HL-60 (cell line): Measurements from ENCODE around the gene TPH2.

Experiments
- GABPA ChIP-seq: IDR thresholded peaks from 2 replicates; pipeline ENCODE4 v1.6.1; 2012; ENCODE audit warnings: low read depth
- SPI1 ChIP-seq: IDR thresholded peaks from 2 replicates; pipeline ENCODE4 v1.6.1; 2012; ENCODE audit warnings: low read depth, mild to moderate bottlenecking, borderline replicate concordance

DNA sequence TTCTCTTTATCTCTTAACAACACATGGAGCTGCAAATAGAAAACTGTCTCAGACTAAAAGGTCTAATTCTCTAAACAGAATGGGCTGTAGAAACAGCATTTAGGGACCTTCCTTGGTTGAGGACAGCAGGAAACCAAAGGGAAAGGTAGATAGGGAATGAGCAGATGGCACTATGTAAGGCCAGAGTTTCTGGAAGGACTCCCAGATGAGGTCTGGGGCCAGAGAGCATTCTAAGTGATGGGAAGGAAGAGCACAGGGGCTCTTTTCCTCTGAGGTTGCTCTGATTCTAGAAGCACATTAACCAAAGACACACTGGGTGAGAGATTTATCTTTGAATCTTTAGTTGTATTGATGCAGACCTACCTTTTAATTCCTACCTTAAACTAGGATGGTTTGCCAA lies 79.4 kb downstream of the TPH2 start:
- TF ChIP-seq GABPA (no peak), SPI1 (no peak)
